COLO668 (cell line): Measurements from ENCODE around the gene LETM1.

Experiments
- DNase-seq: peaks from one replicate; lab custom pipeline; 2025; ENCODE audit not compliant: unreplicated experiment; lab: John Stamatoyannopoulos, UW

Gene LETM1

DNA sequence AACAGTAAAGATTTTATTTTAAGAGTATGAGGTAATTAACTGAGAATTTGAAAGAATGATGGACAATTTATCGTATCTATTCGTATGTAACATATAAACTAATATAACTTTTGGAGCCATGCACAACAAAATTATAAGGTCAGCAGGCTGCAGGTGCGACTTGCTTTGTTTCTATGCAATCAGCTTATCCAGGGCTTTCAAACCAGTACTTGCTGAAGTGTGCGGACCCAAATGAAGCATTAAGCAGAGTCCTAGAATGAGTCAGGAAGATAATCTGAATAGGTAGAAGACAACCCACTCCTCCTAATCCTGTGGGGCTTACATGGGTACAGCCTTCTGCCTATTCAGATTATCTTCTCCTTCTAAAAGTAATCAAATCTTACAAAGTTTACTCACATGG is 17.3 kb upstream of the LETM1 start:
- peak; percentile 12 for DNase-seq

DNA sequence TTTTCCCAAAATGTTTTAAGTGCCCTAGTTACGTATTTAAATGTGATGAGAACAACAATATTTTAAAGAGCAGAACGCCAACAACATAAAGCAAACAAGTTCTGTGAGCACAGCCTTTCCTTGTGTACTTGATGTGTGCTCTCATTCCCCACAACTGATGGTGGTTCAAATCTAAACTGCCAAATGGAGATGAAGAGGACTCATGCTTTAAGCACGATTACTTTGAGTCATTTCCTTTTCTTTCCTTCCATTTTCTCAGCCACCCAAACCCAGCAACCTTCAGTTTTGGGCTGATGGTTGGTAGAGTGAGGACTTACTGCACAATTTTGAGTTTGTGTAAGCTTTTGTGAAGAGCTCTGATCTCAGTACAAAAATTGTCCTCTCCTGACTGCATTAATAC is 16.9 kb upstream of the LETM1 start:
- no peak for DNase-seq

DNA sequence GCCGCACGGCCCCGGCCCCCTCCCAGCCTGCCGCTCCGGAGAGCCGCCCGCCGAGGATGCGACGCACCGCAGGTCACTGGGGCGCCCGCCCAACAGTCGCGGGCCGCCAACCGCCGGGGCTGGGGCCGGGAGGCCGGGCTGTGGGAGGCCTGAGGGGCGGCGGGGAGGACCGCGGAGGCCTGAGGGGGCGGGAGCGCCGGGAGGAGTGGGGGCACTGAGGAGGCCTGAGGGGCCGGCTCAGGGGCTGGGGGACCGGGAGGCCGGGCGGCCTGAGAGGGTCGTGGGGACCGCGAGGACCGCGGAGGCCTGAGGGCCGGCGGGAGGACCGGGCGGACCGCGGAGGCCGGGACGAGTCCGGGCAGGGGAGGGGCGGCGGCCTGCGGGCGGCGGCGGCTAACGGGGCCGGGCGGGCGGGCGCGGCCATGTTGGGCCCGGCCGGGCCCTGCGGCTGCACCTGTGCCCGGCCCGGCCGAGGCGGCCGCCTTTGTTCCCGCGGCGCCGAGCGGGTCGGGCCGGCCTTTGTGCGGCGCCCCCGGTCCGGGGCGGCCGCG is 15.6 kb upstream of the LETM1 start:
- DNase-seq: peak; percentile 65

DNA sequence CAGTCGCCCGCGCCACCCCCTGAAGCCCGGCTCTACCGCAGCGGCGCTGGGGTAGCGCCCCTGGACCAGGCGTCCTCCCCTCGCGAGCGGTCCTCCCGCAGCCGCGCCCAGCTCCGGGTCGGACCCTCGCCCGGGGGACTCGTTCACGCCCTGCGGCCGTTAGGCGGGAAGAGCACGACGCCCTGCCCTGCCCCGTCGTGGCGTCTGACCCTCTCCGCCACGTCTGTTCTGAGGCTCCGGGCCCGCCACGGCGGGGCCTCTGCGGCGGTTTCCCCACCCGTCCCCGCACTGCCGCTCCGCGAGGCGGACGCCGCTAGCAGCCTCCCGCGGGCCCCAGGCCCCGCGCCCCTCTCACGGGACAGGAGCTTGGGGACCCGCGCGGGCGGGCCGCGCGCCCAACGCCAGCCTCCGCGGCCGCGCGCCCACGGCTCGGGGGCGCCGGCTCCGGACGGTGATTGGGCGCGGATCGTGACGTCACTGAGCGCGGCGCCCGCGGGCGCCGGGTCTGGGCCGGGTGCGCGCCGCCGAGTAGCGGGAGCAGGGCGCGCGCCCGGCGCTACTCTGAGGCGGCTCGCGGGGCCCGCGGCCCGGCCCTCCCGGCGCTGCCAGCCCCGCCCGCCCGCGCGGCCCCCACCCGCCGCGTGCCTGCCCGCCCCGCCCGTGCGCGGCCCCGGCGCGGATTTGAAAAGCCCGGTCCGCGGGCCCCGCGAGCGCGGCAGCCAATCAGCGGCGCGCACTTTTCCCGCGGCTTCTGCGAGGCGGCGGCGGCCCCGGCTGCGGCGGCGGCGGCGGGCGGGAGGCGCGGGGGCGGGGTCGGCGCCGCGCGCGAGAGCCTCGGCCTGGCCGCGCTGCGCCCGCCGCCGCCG is 14.9 kb upstream of the LETM1 start, which contains the start of gene NSD2:
Gene NSD2, plus strand, starts transcription at position 816 of the 866 bp plus-strand sequence. CDS start 29,262 bp downstream, outside the sequence.
- peak; percentile 99 for DNase-seq

DNA sequence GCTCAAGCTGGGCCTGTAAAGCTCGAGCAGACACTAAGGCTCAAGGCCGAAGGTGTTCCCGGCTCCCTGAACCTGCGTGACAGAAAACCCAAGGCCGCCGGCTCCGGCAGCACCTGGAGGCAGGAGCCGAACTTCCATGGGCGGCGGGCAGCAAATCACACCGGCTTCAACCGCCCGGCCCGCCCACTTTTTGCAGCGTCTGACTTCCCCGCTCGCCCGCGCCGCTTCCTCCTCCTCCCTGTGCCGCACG is 14.3 kb upstream of the LETM1 start:
- DNase-seq: peak; percentile 95

DNA sequence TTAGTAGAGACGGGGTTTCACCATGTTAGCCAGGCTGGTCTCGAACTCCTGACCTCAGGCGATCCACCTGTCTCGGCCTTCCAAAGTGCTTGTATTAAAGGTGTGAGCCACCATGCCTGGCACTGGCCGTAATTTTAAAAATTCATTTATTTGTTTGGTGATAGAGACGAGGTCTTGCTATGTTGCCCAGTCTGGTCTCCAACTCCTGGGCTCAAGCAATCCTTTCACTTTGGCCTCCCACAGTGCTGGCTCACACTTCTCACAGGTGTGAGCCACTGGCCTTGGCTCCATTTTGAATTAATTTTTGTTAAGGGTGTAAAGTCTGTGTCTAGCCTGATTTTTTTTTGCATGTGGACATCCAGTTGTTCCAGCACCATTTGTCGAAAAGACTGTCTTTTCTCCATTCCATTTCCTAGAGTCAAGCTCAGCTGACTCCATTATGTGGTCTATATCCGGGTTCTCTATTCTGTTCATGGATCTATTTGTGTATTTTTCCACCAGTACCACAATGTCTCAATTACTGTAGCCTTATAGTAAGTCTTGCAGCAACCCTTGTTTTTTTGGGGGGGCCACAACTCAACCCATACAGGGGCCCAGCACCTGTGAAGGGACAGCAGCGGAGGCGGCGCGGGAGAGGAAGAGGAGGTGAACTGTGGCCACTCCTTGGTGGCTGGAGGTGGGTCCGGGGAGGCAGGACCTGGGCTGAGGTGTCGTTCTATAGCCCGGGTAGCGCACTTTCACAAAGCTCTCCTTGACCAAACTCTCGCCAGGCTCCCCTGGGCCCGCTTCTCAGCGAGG is 13.8 kb upstream of the LETM1 start:
- DNase-seq: no peak

DNA sequence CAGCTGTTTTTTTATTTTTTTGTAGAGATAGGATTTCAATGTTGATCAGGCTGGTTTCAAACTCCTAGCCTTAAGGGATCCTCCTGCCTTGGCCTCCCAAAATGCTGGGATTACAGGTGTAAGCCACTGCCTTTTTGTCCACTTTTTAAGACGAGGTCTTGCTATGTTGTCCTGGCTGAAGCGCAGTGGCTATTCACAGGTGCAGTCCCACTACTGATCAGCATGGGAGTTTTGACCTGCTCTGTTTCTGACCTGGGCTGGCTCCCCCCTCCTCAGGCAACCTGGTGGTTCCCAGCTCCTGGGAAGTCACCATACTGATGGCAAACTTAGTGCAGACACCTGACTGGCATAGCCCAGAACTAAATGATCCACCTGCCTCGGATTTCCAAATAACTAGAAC is 13.0 kb upstream of the LETM1 start:
- DNase-seq: no peak

DNA sequence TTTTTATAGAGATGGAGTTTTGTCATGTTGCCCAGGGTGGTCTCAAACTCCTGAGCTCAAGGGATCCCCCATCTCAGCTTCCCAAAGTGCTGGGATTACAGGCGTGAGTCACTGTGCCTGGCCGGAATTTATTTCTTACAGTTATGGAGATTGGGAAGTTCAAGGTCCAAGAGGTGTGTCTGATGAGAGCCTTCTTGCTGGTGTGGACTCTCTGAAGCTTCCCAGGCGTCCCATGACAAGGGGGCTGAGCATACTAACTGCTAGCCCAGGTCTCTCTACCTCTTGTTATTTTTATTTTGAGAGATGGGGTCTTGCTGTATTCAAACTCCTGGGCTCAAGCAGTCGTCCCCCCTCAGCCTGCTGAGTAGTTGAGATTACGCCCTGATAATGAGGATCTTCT is 12.3 kb upstream of the LETM1 start:
- DNase-seq: no peak

DNA sequence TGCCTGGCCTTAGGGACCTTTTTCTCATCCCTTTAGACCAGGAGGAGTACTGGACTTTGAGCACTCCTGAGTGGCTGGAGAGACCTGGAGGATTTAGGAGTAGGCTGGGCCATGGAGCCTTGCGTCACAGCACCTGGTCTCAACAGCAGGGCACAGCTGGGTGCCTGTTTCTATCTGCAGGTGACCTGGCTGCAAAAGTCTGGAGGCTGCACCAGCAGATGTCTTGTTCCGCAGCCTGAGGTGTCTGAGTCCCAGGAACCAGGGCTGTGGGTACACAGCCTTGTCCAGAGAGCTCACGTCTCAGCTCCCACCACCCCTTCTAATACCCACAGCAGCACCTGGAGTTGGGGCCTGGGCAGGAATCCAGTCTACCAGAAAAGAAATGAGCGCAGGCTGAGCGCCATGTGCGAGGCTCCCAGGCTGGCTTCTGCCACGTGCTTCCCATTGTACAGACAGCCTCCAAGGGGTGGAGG is 10.3 kb upstream of the LETM1 start:
- peak; percentile 72 for DNase-seq

DNA sequence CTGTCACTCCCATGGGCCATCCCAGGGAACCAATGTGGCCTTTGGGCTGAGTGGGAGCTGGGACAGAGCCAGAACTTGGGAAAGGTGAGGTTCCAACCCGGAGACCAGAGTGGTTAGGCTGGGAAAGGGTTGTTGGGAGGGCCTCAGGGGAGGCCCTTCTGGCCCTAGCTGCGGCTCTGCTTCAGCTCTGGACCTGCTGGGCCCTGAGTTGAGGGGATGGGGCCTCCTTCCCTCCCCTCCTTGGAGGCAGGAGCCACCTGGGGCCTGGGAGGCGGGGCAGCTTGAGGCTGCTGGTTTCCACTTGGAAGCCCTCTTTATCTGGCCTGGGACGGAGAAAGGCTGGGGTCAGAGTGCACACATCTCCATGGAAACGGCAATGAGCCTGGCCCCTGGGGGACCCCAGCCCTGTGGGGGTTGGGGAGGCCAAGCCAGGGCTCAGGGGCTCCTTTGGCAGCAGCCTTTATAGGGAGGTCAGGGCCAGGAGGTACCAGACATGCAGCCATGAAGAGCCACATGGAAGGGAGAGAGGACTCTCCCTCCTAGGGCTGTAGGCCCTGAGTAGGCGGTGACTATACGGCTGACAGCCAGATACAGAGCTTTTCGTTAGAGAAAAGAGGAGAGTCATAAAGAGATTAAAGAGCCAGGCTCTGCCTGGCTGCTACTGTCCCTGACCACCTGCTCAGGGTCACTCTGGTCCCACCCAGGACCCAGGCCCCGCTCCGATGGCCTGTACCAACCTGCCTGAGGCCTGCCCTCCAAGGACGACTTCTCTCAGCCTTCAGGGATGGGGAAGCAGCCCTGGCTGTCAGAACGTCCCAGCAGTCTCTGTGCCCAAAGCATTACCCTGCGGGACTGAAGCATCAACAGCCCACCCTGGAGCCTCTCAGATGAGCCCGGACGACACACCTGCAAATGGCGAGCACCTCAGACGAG is 8.4 kb upstream of the LETM1 start:
- no peak for DNase-seq

DNA sequence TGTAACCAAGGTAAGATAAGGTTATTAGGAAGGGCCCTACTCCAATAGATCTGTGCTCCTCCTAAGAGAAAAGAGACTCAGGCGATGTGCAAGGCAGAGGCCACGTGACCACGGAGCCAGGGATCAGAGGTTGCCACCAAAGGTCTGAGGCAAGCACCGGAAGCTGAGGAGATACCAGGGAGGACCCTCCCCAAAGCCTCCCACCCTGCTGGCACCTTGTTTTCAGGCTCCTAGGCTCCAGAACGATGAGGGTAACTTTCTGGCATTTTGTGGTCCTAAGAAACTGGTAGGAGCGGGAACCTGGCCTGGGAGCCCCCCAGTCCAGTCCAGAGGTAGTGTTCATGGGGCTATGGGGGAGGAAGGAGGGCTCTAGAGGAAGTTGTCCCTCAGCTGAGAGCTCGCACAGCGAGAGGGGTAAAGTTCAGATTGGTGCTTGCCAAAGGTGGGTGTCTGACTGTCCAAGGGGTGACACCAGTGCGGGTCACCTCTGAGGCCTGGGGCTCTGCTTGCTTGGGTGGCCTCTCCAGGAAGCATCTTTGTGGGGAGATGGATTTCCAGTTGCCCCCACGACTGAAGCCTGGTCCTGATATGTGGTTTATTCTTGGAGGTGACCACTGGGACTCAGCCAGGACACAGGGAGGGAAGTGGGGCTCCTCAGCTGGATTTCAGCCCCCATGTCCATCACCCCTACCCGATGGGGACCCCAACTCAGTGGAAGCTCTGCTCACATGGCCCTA is 7.5 kb upstream of the LETM1 start:
- DNase-seq: no peak

DNA sequence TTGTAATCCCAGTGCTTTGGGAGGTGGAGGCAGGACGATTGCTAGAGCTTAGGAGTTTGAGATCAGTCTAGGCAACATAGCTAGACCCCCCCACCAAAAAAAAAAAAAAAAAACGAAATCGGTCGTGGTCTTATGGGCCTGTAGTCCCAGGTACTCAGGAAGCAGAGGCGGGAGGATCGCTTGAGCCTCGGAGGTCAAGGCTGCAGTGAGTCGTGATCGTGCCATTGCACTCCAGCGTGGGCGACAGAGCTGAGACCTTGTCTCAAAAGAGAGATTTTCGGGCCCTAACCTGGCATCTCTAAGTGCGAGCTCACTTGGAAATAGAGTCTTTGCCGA is 7.0 kb upstream of the LETM1 start:
- no peak for DNase-seq

DNA sequence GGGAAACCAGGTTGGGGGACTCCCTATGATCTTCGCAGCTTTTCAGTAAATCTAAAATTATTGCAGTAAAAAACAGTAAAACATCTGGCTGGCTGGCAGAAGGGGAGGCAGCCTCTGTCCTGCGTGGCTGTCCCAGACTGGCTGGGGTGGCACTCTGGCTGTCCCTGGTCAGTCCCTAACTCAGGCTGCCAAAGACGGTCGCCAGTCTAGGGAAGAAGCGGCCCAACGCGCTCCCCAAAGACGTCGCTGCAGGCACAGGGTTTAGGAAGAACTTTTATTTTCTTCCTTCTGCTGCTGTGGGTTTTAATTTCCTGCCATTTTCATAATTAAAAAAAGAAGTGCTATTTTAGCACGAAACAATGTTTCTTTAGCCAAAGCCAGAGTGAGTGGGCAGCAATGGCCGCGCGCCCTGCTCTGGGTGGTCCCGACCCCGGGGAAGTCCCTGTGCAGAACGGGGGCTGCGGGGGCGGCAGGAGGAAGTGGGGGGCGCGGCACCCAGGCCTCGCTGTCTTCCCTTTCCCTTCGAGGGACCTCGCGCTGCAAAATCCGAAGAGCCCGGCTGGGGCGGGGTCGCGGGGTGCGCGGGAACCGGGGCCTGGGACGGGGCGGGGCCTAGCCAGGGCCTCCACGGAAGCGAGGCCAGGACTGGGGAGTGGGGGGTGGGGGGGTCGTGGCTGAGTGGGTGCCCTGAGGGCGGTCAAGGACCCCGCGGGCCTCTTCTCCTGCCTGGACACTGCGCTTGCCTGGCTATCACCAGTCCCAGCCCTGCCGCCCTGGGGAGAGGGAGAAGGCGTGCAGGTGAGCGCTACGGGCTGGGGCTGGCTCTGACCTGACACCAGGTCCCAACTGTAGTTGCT is 6.3 kb upstream of the LETM1 start:
- no peak for DNase-seq

DNA sequence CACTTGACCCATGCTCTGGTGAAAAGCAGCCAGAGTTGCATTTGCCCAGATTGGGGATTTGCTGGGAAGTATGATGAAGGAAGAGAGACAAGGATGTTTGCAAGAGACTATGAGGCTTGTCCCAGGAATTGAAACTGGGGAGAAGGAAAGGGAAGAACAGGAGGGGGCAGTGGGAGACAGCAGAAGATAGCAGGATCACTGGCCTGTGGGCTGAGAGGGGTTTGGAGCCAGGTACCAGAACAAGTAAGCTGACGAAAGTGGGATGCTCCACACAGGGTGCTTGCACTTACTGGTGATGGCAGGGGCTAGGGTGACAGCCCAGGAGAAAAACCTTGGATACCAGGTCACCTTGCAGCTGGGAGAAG is 3.4 kb upstream of the LETM1 start:
- no peak for DNase-seq

DNA sequence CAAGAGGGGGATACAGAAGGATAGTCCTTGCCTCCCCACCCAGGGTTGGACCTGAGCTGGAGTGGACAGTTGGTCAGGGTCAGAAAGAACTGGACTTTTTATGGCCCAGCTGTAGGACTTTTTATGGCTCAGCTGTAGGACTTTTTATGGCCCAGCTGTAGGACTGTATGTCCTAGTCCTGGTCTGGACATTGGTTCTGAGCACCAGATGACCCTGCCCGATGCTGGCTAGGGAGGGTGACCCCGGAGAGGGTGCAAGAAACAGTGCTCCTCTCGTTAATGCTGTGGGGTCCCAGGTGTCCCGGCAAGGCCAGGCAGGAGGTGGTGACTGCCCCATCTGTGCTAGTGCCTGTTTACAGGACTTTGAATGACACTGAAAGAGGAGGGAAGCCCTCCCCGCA is 2.0 kb upstream of the LETM1 start:
- DNase-seq: no peak

DNA sequence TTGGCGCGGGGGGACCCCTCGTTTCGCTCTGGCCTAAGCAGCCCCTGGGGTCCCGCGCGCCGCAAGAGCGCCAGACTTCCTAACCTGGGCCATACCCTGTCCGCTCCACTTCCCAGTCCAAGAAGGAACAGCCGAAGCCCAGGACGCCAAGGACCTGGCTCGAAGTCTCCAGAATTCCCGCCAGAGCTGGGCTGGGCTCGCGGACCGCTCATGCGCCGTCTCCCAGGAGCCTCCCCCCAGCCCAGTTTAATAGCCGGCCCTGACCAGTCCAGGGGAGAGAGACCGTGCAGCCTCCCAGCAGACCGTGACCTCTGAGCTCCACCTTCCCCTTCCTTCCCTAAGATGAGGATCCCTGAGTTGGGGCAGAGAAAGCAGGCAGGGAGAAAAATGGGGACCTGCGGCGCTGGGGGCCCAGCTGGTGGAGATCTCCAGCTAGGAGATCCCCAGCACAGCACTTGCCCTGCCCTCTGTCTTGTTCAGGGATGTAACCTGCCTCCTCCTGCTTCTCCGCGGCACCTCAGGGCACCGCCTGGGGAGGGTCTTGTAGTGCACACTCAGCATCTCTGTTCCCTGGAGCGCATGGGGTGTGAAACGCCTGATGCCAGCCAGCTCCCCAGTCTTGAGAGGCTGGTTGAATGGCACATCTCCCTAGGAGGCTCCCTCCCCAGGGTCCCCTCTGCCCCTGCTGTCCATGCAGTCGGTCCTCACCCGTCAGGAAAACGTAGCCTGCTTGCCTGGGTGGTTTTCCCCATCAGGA is 1.2 kb upstream of the LETM1 start:
- peak; percentile 24 for DNase-seq

DNA sequence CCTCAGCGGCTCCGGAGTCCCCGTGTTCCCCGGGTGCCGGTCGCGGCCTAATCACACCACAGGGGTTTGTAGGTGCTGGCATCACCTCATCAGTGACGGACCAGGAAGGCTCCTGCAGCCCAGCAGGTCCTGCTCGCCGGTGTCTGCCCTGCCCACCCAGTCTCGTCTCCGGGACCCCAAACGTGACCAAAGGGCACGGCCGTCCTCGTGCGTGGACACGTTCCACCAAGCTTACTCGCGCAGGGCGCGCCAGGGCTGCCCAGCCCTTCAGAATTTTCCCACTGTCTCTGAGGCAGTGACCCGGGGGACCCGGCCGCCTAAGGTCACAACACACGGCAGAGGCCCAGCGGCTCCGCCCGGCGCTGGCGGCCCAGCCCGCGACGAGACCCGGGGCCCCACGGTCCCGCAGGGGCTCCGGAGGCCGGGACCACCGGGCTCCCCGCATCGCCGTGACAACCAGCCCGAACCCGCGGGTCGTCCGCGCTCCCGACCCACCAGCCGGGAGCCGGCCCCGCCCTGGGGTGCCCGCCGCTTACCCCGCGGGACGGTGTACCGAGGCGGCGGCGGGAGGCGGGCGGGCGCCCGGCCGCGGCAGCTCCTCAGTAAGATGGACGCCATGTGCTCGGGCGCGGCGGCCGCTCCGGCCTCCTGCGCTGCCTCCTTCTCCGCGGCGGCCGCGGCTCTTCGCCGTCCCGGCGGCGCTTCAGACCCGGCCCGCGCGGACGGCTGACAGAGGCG is 454 bp downstream of the LETM1 start:
- peak; percentile 34 for DNase-seq

DNA sequence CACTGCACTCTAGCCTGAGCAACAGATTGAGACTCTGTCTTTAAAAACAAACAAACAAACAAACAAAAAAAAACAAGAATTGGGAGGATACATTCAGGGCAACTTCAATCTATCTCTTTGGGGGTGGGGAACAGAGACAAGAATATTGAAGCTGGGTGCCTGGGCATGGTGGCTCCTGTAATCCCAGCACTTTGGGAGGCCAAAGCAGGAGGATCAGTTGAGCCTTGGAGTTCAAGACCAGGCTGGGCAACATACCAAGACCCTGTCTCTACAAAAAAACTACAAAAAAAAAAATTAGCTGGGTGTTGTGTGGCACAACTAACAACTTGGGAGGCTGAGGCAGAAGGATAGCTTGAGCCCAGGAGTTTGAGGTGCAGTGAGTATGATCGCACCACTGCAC is 1.2 kb downstream of the LETM1 start:
- DNase-seq: no peak
